Prostate gland (tissue), 2 donors: ENCODE data around the gene ADAMTS2. TPM values are rescaled to one million over a fixed set of nuclear protein-coding genes. Genes with fewer than 3 reads are reported as not detected.

Source experiments
- DNase-seq: peaks from one replicate; pipeline ENCODE4 v3.0.0-alpha.2; 2019; ENCODE audit warnings: low spot score
- H3K27ac ChIP-seq, 2 donors: fragments of 200-600 bp; sonication (generic); 2 replicates each; pipeline ENCODE4 v1.5.1; 2017 to 2019
- H3K27me3 ChIP-seq: fragments of 200-600 bp; sonication (generic); replicated peaks from 2 replicates; pipeline ENCODE4 v1.5.1; 2019; ENCODE audit not compliant: insufficient read depth
- H3K36me3 ChIP-seq, 2 donors: fragments of 200-600 bp; sonication (generic); 1 replicate in 1 of 2; 2 replicates in 1 of 2; pipeline versions ENCODE4 v1.5.1 to v1.8.1; 2017 to 2019
- H3K4me1 ChIP-seq: fragments of 200-600 bp; sonication (generic); replicated peaks from 2 replicates; pipeline ENCODE4 v1.5.1; 2019
- H3K4me3 ChIP-seq, 2 donors: fragments of 200-600 bp; sonication (generic); 2 replicates each; pipeline ENCODE4 v1.5.1; 2017 to 2019
- H3K9me3 ChIP-seq: fragments of 200-600 bp; sonication (generic); 2 replicates; pipeline ENCODE4 v1.5.1; 2017
- POLR2A ChIP-seq: fragments of 450-650 bp; IDR thresholded peaks from one replicate; pipeline ENCODE4 v1.6.1; 2016; ENCODE audit warnings: antibody characterized with exemption, mild to moderate bottlenecking
- POLR2AphosphoS5 ChIP-seq: sonication (generic); formaldehyde crosslinking; IDR thresholded peaks from one replicate; pipeline ENCODE4 v1.6.1; 2017; ENCODE audit warnings: antibody characterized with exemption
- WGBS: methylation state at CpG from one replicate; pipeline ENCODE4 v1.1.5; 2018; 5-methylcytosine and 5-hydroxymethylcytosine counted together
- intact Hi-C: fragments of 100-400 bp; cut with DNase I; formaldehyde crosslinking; loops from one replicate; pipeline ENCODE4 v1.14.2; 2022
- total RNA-seq, 2 donors: library from RNA; depleted of rRNA; stranded (reverse); fragments of >200 nt; gene quantifications; one replicate each; pipeline ENCODE4 v1.1.0, GENCODE V29; 2016
- TF ChIP-seq, protein P1 (sequence below), 4 experiments: fragments of 200-600 bp in 2 of 4; fragments of 450-650 bp in 2 of 4; sonication (generic) in 2 of 4; IDR thresholded peaks; 1 replicate in 3 of 4; 2 replicates in 1 of 4; pipeline ENCODE4 v1.5.1; 2016 to 2019; ENCODE audit warnings: antibody characterized with exemption in 4 of 4, mild to moderate bottlenecking in 2 of 4, moderate library complexity in 2 of 4

ADAMTS2 gene
- total RNA-seq, 2 donors from 2014 or later = 2.0 to 20.3 TPM

DNA sequence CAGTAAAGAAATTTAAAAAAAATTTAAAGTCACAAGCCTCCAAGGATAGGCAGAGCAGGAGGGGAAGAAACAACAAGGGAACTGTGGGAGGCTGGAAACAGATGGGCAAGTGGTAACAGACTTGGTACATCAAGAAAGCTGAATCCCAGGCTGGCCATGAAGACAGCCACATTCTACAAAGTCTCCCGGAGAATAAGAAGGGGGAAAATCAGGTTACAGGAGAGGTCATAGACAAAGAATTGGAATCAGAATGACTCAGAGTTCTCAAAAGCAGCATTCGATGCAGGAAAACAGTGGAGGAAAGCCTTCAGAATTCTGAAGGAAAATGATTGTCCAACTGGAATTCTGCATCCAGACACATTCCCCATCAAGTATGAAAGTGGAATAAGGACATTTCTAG lies 129.7 kb downstream of the ADAMTS2 start:
- Histone ChIP-seq H3K4me1 (no peaks in the 10 kb centered on the region), H3K27ac (no peak overlapping the region), H3K9me3 (no peaks in the 10 kb centered on the region), H3K27me3 (no peaks in the 10 kb centered on the region), H3K36me3 (no peaks in the 10 kb centered on the region), H3K4me3 (no peak overlapping the region)
- no peak for DNase-seq
- intact Hi-C loops = no loop called here
- WGBS = 38% methylated on average over 2 of the region's 2 CpGs
- TF ChIP-seq POLR2A = no peak
- TF ChIP-seq POLR2AphosphoS5 = no peak
- TF ChIP-seq, protein P1, sequence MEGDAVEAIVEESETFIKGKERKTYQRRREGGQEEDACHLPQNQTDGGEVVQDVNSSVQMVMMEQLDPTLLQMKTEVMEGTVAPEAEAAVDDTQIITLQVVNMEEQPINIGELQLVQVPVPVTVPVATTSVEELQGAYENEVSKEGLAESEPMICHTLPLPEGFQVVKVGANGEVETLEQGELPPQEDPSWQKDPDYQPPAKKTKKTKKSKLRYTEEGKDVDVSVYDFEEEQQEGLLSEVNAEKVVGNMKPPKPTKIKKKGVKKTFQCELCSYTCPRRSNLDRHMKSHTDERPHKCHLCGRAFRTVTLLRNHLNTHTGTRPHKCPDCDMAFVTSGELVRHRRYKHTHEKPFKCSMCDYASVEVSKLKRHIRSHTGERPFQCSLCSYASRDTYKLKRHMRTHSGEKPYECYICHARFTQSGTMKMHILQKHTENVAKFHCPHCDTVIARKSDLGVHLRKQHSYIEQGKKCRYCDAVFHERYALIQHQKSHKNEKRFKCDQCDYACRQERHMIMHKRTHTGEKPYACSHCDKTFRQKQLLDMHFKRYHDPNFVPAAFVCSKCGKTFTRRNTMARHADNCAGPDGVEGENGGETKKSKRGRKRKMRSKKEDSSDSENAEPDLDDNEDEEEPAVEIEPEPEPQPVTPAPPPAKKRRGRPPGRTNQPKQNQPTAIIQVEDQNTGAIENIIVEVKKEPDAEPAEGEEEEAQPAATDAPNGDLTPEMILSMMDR (IDR thresholded peaks at IDR 0.05) = no peak

DNA sequence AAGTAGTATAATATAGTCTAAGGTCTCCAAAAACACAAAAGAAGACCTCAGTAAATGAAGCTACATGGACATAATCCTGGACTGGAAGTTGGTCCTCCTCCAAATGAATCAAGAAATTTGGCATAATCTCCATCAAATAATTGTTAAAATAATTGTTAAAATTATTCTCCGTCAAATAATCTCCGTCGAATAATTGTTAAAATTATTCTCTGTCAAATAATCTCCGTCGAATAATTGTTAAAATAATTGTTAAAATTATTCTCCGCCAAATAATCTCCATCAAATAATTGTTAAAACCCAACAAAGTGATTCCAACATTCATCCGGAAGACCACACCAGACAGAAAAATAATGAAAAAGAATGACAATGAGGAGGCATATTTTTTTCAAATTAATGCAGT lies 130.6 kb downstream of the ADAMTS2 start:
- 89% methylated on average over 7 of the region's 7 CpGs for WGBS
- intact Hi-C loops = no loop called here

DNA sequence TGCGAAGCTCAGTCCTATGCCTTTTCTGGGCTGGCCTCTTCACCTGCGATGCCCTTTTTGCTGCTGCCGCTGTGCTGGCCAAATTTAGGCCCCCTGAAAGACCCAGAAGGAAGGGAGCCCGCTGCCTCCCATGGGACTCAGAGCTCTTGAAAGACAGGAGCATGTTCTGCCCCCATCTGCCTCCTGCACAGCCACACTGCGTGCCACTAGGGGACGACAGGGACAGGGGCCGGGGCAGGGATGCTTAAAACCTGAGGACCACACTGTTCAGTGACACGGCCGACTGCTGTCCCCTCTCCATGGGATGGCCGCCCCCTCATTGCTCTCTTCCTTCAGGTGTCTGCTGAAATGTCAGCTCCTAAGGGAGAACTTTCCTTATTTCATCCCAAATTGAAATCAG lies 132.4 kb downstream of the ADAMTS2 start:
- 56% methylated on average over 10 of the region's 10 CpGs for WGBS
- no peak for DNase-seq
- Histone ChIP-seq H3K4me3 (no peak overlapping the region), H3K27ac (no peak overlapping the region), H3K27me3 (no peaks in the 10 kb centered on the region), H3K36me3 (no peaks in the 10 kb centered on the region), H3K9me3 (no peaks in the 10 kb centered on the region), H3K4me1 (no peaks in the 10 kb centered on the region)
- intact Hi-C loops = no loop called here
- TF ChIP-seq POLR2A = no peak
- TF ChIP-seq, protein P1 (IDR thresholded peaks at IDR 0.05) = no peak
- no peak for TF ChIP-seq POLR2AphosphoS5

More for the DNA sequence above, 130.6 kb downstream of the ADAMTS2 start:
- H3K4me1 ChIP-seq = no peaks in the 10 kb centered on the region
- H3K36me3 ChIP-seq = no peaks in the 10 kb centered on the region
- no peaks in the 10 kb centered on the region for H3K9me3 ChIP-seq
- no peaks in the 10 kb centered on the region for H3K27me3 ChIP-seq
- H3K27ac ChIP-seq = no peak overlapping the region
- TF ChIP-seq POLR2A (no peak), POLR2AphosphoS5 (no peak)
- TF ChIP-seq, protein P1 (IDR thresholded peaks at IDR 0.05) = no peak
- no peak overlapping the region for H3K4me3 ChIP-seq
- DNase-seq = no peak

DNA sequence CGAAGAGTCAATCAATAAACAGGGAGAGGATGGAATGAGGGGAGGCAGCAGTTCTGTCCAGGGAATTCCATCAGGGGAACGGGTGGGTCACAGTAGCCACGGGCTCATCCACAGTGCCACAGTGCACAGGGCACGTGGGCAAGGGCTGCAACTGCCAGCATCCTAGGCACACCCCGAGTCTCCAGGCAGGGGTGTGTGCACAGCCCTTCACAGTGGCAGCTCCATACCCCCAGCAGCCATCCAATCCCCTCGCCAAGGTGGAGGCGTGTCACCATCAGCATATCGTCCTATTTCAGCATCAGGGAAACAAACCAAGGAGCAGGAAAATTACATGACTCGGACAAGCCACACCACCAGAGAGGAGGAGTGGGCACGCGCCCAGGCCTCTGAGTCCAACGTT lies 133.6 kb downstream of the ADAMTS2 start:
- Histone ChIP-seq H3K9me3 (no peaks in the 10 kb centered on the region), H3K4me1 (no peaks in the 10 kb centered on the region), H3K36me3 (no peaks in the 10 kb centered on the region), H3K27ac (no peak overlapping the region), H3K27me3 (no peaks in the 10 kb centered on the region), H3K4me3 (no peak overlapping the region)
- no peak for TF ChIP-seq POLR2A
- TF ChIP-seq, protein P1 (IDR thresholded peaks at IDR 0.05) = no peak
- 77% methylated on average over 12 of the region's 12 CpGs for WGBS
- DNase-seq = no peak
- intact Hi-C loops = no loop called here

DNA sequence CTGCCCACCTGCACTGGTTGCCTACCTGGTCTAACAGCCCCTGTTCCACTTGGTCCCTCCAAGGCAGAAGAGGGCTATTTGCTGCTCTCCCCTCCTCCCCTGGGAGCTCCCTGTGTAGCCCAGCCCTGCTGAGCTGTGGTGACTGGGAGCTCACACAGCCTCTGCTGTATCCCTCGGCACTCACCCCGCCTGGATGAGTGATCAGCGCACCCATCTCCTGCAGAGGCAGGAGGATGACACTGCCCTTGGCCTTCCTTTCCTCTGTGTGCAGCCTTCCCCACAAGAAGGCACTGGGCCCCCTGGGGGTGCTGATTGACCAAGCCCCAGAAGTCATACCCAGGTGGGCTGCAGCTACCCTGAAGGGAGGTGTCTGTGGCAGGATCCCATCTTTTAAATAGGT lies 134.2 kb downstream of the ADAMTS2 start:
- TF ChIP-seq POLR2AphosphoS5 (no peak), POLR2A (no peak)
- TF ChIP-seq, protein P1 (IDR thresholded peaks at IDR 0.05) = no peak
- H3K27ac ChIP-seq = no peak overlapping the region
- intact Hi-C loops = no loop called here

More for the DNA sequence above, 134.2 kb downstream of the ADAMTS2 start:
- Histone ChIP-seq H3K27me3 (no peaks in the 10 kb centered on the region), H3K9me3 (no peaks in the 10 kb centered on the region), H3K4me1 (no peaks in the 10 kb centered on the region), H3K4me3 (no peak overlapping the region), H3K36me3 (no peaks in the 10 kb centered on the region)
- WGBS = 77% methylated on average over 3 of the region's 3 CpGs
- no peak for DNase-seq
